NCI-H2227 (cell line): Measurements from ENCODE around the gene ADPRHL1.
A peak's percentile ranks its signal among the peaks of the same experiment; 100 is the strongest.
"Not testable (repeated sequence)": the region's sequence is repeated elsewhere in the genome, so short reads cannot be mapped to it uniquely, and the experiment has no call there.

ENCODE experiments used
- DNase-seq: peaks from one replicate; lab custom pipeline; 2025; ENCODE audit not compliant: unreplicated experiment; lab: John Stamatoyannopoulos, UW

ADPRHL1 gene

GRCh38 chr13:113403255-113404104 lies 49.8 kb downstream of the ADPRHL1 start:
- no peak for DNase-seq

- no peak for DNase-seq
Measured at GRCh38 chr13:113402471-113403254, 50.6 kb downstream of the ADPRHL1 start.

- DNase-seq = no peak
Measured at GRCh38 chr13:113401452-113402415, 51.6 kb downstream of the ADPRHL1 start.

DNA sequence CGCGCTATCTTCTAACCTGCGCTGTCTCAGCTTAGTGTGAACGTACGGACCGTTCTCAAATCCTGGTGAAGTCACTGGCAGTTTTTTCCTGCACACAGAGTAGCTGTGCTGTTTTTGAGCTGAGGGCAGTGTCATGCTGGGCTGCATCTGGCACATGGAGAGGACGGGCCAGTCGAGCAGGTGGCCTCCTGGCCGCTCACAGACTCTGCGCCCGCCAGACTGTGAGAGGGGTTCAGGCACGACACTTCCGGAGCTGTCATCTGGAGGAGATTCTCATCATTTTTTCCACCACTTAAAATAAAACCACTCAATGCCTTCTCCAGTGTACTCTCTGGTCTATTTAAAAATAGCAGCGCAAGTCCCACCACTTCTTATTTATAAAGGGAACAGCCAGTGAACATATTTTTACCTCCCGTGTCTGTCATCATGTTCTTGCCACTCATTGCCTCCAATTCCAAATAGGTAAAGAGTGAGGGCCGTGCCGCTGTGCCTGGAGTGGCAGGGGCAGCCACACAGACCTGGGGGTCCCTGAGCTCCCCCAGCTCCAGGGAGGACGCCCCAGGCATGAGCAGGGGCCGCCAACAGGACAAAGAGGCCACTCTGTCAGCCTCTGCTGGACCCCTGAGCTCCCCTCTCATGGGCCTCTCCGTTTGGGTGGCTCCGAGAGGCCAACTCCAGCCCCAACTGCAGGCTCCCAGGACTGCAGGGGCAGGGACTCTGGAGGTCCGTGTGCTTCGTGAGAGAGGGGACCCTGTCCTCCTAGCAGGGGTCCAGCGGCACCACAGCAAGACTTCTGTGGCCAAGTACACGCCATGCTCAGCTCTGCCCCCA lies 52.5 kb downstream of the ADPRHL1 start:
- no peak for DNase-seq

DNA sequence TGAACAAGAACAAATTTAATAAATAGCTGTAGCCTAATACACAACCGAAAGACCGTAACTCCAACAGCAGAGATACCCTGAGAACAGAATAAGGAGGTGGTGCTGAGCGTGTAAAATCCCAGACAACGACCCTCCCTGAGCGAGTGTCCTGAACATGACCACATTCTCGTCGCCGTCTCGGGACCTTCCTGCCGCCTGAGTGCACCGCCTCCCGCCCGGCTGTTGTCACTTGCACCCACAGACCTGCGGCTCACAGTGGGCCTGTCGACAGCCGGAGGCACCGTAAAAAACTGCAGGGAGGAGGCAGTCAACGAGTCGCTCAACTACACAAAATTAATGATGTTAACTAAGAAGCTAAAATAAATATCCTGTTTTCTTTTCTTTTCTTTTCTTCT lies 53.5 kb downstream of the ADPRHL1 start:
- no peak for DNase-seq

DNA sequence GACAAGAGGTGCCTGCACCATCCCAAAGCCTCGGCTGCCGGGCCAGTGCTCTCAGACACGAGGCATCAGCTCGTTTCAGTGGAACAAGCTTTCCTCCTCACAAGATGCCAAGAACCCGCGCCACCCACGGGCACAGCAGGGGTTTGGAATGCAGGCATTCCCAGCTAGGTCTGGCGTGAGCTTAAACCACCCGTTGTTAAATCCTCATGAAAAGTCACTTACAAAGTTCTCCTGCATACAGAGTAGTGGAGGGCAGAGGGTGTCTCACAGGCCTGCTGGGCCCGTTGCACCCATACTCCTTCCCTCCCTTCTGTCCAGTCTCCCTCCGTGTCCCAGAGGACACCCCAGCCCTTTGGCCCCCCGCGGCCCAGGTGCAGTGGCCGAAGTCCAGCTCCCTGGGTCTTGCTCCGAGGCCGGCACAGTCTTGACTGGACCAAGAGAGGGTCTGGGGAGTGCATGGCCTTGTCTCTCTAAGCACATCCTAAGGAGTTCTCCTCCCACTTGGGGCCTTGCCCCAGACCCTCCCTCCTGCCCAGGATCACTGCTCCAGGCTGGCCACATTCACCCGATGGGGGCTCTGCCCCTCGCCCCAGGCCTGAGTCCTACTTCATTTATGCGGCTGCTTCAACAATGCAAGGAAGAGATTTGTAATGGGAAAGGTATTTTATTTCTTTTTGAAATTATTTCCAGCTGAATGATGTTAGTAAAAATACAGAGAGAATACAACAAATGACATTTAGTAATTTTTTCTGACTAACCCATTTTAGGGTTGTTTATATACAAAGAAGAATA lies 54.1 kb downstream of the ADPRHL1 start:
- no peak for DNase-seq

DNA sequence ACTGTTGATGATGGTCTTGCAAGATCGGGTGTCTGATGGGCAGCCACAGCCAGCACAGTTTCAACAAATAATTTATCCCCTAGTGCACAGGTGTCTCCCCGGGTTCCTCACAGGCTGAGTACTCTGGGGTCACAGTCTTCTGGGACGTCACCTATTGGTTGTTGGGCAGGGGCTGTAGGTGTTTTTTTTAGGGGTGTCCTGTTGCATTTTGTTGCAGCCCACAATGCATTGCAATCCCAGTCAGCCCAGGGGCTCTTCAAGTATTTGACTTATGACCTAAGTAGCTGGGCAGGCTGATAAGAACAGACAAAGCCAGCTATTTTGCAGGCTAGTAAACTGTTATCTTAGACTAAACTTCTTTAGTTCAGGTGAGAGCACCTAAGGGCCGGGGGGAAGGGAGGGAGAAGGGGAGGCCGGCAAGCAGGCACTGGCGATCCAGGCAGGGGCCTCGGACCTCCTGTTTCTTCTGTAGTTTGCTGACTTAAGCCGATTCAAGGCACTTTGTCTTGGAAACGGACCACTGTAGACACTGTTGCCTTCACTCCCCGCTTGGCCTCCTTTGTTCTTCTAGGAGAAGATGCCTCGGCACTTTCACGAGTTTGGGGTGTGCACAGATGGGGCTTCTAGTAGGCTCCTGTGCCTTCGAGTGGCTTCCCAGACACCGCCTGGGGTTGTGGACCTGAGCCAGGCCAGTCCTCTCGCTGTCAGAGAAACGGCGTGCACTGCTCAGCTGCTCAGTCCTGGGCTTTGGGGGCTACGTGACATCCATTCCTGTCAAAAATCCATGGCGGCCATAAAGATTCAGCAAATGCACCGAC lies 55.5 kb downstream of the ADPRHL1 start:
- no peak for DNase-seq

- DNase-seq = no peak
Measured at GRCh38 chr13:113394339-113394640, 59.0 kb downstream of the ADPRHL1 start.

DNA sequence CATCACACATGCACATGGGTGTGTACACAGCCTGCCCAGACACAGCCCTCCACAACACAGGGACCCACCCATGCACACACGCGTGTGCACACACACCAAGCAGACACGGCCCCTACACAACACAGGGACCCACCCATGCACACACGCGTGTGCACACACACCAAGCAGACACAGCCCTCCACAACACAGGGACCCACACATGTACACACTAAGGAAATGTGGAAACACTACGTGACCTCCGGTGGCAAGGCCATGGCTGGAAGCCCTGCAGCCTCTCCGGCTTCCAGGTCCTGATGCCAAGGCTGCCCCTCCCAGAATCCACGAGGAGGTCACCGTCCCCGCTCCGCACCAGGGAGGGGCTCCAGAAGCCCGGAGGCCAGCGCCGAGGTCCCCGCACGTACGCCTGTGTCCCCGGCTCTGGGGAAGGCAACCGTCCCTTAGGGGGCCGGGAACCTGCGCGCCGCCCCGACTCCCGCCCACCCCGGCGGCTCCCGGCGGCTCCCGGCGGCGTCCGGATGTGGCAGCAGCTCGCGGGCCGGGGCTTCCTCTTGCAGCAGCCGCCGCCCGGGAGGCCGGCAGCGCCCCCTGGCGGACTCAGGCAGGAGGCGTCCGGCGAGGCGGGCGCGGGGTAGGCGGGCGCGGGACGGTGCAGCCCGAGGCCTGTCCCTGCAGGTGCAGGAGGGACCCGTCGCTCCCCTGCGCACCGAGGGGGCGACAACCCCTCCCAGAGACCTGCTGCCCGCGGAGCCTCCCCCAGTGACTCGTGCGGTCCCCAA lies 59.5 kb downstream of the ADPRHL1 start:
- DNase-seq = peak; percentile 84

- no peak for DNase-seq
Measured at GRCh38 chr13:113393226-113393562, 60.1 kb downstream of the ADPRHL1 start.

- no peak for DNase-seq
Measured at GRCh38 chr13:113390874-113391497, 62.3 kb downstream of the ADPRHL1 start.

GRCh38 chr13:113389586-113389985 lies 63.7 kb downstream of the ADPRHL1 start:
- DNase-seq = not testable (repeated sequence)

DNA sequence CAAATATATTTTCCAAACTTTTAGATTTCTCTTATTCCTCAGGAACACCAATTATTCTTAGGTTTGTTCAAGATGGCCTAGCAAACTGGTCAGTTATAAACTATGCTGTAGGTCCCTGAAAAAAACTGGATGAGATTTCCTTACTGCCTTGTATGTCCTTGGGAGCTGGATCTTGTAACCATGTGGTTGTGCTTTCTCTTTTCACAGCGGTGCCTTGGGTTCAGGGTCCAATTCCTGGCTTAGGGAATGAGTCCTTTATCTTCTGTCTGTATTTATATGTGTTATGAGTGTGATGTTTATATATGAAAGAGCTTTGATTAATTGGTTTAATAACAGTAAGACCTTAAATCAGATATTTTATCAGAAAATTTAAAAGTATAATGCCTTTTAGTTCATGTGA lies 65.9 kb downstream of the ADPRHL1 start:
- DNase-seq = no peak

DNA sequence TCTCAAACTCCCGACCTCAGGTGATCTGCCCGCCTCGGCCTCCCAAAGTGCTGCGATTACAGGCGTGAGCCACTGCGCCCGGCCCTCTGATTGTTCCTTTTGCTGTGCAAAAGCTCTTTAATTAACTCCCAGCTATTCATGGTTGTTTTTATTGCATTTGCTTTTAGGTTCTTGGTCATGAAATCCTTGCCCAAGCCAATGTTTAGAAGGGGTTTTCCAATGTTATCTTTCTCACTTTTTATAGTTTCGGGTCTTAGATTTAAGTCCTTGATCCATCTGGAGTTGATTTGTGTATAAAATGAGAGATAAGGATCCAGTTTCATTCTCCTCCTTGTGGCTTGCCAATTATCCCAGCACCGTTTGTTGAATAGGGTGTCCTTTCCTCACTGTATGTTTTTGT lies 70.2 kb downstream of the ADPRHL1 start:
- no peak for DNase-seq

GRCh38 chr13:113382542-113382941 lies 70.7 kb downstream of the ADPRHL1 start:
- not testable (repeated sequence) for DNase-seq

DNA sequence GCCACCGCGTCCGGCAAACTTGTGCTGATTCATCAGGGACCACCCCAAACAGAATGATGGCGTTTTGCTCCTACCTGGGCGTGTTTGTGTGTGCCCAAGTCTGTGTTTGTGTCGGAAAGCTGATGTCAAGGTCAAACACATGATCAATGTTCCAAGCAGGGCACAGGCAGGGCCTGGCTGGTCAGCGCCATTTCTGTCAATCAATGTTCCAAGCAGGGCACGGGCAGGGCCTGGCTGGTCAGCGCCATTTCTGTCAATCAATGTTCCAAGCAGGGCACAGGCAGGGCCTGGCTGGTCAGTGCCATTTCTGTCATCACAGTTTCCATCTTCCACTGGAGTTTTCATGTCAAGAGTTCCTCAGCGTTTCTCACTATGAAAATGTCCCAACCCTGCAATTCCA lies 74.5 kb downstream of the ADPRHL1 start:
- no peak for DNase-seq

- DNase-seq = no peak
Measured at GRCh38 chr13:113374511-113375175, 78.6 kb downstream of the ADPRHL1 start.
